ENCODE measurements around the gene LAG3.

The LAG3 gene

GRCh38 chr12:6772726-6773589 is 638 bp downstream of the LAG3 start:
- DNase-seq (ENCODE audit: low spot score), result no peak

DNA sequence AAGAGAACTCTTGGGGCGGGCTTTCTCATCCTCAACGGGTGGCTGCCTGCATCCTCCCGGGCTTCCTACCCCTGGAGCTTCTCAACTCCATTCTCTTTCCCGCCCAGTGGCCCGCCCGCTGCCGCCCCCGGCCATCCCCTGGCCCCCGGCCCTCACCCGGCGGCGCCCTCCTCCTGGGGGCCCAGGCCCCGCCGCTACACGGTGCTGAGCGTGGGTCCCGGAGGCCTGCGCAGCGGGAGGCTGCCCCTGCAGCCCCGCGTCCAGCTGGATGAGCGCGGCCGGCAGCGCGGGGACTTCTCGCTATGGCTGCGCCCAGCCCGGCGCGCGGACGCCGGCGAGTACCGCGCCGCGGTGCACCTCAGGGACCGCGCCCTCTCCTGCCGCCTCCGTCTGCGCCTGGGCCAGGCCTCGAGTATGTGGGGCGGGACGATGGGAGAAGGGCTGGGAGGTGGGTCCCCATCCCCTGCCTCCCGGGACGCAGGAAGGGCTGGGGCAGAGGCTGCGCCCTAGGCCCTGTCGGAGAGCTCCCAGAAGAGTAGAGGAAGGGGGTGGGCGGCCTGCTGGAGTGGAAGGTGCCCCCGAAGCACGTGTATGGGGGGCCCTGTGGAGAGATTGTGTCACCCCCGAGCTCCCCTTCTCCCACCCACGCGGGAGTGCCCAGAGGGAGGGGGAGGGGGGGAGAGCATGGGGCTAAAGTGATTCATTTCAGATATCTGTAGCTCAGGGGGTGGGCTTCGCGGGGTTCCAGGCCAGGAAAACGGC is 1.5 kb downstream of the LAG3 start:
- DNase-seq (ENCODE audit: low spot score), result no peak

DNA sequence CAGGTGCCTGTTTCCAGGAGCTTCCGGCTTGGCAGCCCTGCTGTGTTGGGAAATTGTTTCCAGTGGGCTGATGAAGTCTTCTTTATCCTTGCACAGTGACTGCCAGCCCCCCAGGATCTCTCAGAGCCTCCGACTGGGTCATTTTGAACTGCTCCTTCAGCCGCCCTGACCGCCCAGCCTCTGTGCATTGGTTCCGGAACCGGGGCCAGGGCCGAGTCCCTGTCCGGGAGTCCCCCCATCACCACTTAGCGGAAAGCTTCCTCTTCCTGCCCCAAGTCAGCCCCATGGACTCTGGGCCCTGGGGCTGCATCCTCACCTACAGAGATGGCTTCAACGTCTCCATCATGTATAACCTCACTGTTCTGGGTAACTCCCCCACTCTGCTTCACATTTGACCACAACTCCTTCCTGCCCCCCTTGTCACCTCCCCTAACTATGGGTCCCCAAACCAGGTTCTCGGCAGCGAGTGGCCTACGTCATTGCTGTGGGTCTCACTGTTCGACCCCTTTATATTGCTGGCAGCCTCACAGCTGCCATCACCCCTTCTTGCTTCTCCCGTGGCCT is 2.3 kb downstream of the LAG3 start:
- no peak for DNase-seq (ENCODE audit: low spot score)

GRCh38 chr12:6775185-6776174 is 3.2 kb downstream of the LAG3 start:
- DNase-seq (ENCODE audit: low spot score), result no peak

DNA sequence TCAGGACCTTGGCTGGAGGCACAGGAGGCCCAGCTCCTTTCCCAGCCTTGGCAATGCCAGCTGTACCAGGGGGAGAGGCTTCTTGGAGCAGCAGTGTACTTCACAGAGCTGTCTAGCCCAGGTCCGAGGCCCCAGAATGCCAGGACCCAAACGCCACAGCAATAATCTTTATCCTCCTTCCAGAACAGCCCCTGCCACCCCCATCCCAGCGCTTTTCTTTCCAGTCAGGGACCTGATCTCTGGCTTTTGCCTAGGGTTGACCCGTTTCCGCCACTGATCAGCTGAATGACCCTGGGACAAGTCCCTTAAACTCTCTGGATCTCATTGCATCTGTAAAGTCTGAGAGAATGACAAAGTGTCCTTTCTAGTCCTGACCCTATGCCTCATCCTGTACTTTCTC is 5.1 kb downstream of the LAG3 start:
- DNase-seq (ENCODE audit: low spot score), result no peak

GRCh38 chr12:6778217-6778573 is 5.9 kb downstream of the LAG3 start:
- DNase-seq (ENCODE audit: low spot score), result no peak

DNA sequence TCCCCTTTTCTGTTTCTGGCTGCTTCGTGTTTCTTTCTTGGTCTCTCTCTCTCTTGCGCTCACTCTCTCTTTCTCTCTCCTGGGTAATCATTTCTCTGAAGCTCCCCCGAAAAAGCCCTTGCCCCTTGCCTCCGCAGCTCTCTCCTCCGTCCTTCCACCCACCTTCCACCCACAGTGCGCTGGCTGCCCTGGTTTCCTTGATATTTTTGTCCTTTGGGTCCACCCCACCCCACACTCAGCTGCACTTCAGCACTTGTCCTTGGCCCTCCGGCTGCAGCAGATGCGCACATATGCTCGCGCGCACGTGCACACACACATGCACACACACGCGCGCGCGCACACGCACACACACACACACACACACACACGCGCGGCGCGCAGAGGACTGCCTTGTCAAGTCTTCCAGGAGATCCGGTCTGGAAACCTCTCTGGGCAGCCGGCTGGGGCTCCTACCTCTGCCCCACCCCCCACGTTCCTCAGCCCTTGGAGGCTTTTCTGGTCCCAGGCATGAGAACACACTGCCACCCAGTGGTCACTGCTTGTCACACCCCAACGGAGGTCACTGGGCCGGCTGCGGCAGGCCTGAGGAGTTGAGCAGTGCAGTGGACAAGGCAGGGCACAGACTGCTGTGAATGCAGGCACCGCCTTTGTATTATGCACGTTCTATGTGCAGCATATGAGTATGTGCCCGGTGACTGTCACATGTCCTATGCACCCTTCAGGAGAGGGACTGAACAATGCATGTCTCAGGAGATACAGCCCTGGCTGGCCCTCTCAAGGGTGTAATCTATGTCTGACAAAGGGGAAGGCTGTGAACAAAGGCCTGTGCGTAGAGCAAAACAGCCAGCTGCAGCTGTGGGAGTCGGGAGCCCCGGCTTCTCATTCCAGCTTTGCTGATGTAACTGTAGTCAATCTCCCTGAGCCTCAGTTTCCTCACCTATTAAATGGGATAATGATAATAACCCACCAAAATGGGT is 6.5 kb downstream of the LAG3 start:
- peak; percentile 75 for DNase-seq (ENCODE audit: low spot score)

DNA sequence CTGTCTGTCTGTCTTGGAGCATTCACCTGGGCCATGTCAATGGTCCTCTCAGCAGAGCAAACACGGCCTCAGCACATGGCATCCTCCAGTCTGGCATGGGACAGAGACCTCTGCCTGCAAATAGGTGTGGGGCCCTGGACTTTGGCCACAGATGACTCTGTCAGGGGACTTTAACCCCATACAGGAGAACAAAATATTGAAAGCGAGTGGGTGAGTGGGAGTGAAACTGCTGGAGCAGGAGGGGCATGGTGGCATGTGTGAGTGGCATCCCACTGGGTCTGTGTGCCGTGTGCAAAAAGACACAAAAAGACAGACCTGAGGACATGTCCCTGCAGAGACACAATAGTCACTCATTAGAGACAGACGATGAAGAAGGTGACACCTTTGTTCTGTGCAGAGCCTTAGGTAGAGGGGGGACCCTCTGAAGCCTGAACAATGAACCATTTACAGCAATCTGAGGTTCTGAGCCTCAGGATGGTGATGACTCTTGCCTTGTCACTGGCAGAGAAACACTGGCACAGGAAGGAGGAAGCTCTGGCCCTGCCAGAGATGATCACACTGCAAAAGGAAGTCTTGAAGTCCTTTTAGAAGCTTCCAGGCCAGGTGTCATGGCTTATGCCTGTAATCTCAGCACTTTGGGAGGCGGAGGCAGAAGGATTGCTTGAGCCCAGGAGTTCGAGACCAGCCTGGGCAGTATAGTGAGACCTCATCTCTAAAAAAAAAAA is 7.5 kb downstream of the LAG3 start:
- no peak for DNase-seq (ENCODE audit: low spot score)

DNA sequence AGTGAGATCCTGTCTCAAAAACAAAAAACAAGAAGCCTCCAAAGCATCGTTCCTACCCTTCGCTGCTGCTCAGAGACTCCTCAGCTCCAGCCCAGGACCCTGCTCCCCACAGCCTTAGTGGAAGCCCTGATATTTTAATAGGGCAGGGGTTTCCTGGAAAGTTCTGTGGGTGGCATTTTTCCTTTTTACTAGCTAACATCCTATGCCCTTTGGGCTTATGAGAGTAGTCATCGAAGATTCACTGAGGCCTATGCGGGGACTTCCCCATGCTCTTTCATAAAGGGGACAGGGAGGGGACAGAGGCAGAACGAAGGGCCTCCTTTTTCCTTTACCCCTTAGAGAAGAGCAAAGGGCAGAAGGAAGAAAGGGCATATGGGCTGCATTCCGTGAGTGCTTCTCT is 8.3 kb downstream of the LAG3 start:
- no peak for DNase-seq (ENCODE audit: low spot score)

- no peak for DNase-seq (ENCODE audit: low spot score)
These were observed 9.8 kb downstream of the LAG3 start for GRCh38 chr12:6782119-6782518.

- no peak for DNase-seq (ENCODE audit: low spot score)
These were observed 10.7 kb downstream of the LAG3 start for GRCh38 chr12:6782850-6783566.

DNA sequence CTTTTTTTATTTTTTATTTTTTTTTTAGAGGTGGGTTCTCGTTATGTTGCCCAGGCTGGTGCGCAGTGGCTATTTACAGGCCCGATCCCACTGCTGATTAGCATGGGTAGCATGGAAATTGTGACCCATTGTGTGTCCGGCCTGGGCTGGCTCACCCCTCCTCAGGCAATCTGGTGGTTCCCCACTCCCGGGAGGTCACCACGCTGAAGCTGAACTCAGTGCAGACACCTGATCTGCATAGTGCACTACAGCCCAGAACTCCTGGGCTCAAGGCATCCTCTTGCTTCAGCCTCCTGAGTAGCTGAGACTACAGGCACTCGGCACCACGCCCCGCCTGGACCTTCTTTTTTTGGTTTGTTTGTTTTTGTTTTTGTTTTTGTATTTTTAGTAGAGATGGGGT is 11.5 kb downstream of the LAG3 start:
- DNase-seq (ENCODE audit: low spot score), result no peak

GRCh38 chr12:6784296-6784695 is 12.0 kb downstream of the LAG3 start:
- DNase-seq (ENCODE audit: low spot score), result no peak

DNA sequence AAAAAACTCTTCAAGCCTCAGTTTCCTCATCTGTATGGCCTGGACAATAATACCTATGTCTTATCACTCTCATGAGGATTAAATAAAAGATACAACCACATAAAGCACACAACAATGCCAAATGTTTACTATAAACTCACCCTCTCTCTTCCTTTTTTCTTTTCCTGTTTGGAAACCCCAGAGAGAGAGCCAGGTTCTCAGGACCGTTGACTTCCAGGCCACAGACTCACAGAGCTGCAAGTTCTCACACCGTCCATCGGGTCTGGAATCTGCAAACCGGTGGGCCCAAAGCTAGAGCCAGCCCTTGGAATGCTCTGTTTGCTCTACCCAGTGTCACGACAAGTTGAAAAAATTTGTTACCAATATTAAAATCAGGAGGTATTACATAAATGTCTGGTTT is 12.4 kb downstream of the LAG3 start:
- DNase-seq (ENCODE audit: low spot score), result no peak

- no peak for DNase-seq (ENCODE audit: low spot score)
These were observed 14.2 kb downstream of the LAG3 start for GRCh38 chr12:6786416-6787094.

GRCh38 chr12:6787309-6787708 is 15.0 kb downstream of the LAG3 start:
- no peak for DNase-seq (ENCODE audit: low spot score)

- no peak for DNase-seq (ENCODE audit: low spot score)
These were observed 16.9 kb downstream of the LAG3 start, which contains the start of gene CD4 for GRCh38 chr12:6788972-6789924. Gene CD4, plus strand, starts transcription at chr12:6789528. Its CDS starts 10,611 bp downstream, at chr12:6800139.
